ENCODE measurements around the gene AHSG.

DNA sequence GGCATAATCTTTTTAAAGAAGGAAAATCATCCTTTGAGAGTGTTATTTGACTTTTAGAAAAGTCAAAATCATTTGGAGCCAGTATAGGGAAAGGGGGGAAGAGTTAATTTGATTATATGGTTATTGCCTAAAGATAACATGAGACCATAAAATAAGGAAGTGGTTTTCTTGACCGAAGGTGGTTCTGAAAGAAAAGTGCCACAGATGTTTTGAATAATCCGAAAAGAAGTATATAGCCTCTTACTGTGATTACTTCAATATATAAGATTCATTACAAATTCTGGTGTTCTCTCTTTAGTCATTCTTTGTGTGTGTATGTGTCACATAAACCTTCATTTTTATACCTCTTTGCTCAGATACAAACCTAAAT lies 41.2 kb upstream of the AHSG start:
- no peak for TF ChIP-seq POLR2A (IDR thresholded peaks at IDR 0.05; ENCODE audit: low read depth, low read length)
- no peak for TF ChIP-seq JUN (IDR thresholded peaks at IDR 0.05; ENCODE audit: borderline replicate concordance, insufficient read depth, insufficient read length, low read depth)
- TF ChIP-seq, protein P1, sequence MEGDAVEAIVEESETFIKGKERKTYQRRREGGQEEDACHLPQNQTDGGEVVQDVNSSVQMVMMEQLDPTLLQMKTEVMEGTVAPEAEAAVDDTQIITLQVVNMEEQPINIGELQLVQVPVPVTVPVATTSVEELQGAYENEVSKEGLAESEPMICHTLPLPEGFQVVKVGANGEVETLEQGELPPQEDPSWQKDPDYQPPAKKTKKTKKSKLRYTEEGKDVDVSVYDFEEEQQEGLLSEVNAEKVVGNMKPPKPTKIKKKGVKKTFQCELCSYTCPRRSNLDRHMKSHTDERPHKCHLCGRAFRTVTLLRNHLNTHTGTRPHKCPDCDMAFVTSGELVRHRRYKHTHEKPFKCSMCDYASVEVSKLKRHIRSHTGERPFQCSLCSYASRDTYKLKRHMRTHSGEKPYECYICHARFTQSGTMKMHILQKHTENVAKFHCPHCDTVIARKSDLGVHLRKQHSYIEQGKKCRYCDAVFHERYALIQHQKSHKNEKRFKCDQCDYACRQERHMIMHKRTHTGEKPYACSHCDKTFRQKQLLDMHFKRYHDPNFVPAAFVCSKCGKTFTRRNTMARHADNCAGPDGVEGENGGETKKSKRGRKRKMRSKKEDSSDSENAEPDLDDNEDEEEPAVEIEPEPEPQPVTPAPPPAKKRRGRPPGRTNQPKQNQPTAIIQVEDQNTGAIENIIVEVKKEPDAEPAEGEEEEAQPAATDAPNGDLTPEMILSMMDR (IDR thresholded peaks at IDR 0.05; ENCODE audit: extremely low read depth in 1 of 2, insufficient read depth in 1 of 2, low read depth in 1 of 2, low read length in 2 of 2) = no peak
- no peak for TF ChIP-seq FOS (IDR thresholded peaks at IDR 0.05; ENCODE audit: borderline replicate concordance, insufficient read depth, low read length)
- TF ChIP-seq POLR2AphosphoS5 (IDR thresholded peaks at IDR 0.05; ENCODE audit: insufficient read depth, low read depth, low read length) = no peak
- no peak for TF ChIP-seq EZH2 (IDR thresholded peaks at IDR 0.05; ENCODE audit: borderline replicate concordance, low read depth, low read length, severe bottlenecking)
